Stimulated activated CD4-positive, alpha-beta T cell treated with anti-CD3 and anti-CD28 coated beads, Interleukin-1b, Interleukin-23, amount 100 ng/mL, for 4 hours (primary cell): ENCODE data around the gene CUL9.

Experiments
- DNase-seq, 2 donors: peaks; one replicate each; pipeline ENCODE4 v3.0.0-alpha.2; 2020; ENCODE audit warnings: low read depth in 2 of 2

CUL9 gene

DNA sequence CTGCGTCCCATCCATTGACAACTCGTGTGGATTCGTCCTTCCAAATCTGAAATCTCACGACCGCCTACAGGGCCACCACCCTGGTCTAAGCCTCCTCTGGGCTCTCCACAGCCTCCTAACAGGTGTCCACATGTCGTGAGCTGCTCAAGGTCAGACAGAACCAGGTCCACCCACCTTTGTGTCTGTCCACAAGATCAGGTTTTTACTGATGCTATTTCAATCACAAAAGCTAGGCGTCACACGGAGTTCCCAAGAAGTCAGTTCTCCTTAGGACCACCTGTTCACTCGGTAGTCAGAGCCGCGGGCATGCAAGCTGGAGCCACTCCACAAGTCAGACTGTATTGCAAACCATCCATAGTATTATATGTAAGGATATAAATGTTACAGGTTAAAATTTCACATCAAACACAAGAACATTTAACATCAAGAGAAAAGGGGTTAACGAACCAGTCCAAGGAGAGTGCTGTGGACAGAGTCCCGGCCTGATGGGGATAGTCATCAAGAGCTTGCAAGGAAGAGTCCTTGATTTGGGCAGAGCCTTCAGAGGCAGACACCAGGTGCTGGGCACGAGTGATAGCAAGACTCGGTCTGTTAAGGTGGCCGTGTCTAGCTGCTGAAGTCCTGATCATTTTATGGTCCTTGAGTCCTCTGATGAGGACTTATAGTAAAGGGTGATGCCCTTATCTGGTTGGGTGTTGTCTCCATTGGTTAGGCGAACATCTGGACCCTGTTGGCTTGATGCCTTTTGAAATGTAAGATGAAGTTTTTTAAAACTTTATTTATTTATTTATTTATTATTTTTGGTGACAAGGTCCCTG, 48.0 kb downstream of the CUL9 start:
- no peak for DNase-seq

DNA sequence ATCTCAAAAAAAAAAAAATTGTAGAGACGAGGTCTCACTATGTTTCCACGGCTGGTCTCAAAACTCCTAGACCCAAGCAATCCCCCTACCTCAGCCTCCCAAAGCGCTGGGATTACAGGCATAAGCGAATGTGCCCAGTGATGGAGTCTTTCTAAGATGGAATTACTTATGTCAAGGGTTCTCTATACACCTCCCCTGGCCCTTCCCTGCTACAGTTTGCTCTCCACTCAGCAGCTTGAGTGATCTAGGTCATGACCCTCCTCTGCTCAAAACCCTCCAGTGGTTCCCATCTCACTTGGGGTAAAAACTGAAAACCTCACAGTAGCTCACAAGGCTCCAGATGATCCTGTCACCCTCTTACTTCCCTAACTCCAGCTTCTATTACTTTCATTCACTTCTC, 49.1 kb downstream of the CUL9 start:
- DNase-seq: no peak

DNA sequence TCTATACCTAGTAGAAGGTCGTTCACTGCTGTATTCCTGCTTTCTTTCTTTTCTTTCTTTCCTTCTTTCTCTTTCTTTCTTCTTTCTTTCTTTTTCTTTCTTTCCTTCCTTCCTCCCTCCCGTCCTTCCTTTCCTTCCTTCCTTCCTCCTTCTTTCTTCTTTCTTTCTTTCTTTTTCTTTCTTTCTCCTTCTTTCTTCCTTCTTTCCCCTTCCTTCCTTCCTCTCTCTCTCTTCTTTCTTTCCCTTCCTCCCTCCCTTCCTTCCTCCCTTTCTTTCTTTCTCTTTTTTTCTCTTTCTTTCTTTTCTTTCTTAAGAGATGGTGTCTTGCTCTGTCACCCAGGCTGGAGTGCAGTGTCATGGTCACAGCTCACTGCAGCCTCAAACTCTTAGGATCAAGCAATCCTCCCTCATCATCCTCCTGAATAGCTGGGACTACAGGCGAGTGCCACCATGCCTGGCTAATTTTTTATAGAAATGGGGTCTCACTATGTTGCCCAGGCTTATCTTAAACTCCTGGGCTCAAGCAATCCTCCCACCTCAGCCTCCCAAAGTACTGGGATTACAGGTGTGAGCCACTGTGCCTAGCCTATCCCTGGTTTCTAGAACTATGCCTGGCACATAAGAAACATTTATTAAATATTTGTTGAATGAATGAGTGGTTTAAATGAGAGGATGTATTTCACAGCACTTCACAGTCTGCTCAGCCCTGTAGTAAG, 49.9 kb downstream of the CUL9 start:
- DNase-seq: no peak

DNA sequence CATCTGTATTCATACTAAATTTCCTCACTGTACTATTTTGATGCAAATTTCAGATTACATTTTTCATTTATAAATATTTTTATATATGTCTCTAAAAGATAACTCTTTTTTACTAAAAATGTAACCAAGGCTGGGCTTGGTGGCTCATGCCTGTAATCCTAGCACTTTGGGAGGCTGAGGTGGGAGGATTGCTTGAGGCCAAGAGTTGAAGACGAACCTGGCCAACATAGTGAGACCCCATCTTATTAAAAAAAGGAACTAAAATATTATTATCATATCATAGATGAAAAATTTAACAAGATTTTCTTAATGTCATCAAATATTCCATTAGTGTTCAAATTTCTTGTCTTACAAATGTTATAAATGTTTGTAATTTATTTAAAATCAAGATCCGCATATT, 53.8 kb downstream of the CUL9 start:
- DNase-seq: no peak

DNA sequence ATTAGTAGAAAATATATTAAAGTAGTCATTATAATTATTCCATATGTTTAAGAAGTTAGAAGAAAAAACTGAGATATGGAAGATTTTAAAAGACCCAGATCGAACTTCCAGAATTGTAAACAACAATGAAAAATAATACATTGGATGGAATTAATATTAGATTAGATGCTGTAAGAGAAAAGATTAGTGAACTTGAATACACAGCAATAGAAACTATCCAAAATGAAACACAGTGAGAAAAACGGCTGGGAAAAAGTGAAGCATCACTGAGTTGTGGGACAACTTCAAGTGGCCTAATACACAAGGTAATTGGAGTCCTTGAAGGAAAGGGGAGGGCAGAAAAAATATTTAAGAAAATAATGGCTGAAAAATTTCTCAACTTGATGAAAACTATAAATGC, 57.1 kb downstream of the CUL9 start:
- DNase-seq: no peak

DNA sequence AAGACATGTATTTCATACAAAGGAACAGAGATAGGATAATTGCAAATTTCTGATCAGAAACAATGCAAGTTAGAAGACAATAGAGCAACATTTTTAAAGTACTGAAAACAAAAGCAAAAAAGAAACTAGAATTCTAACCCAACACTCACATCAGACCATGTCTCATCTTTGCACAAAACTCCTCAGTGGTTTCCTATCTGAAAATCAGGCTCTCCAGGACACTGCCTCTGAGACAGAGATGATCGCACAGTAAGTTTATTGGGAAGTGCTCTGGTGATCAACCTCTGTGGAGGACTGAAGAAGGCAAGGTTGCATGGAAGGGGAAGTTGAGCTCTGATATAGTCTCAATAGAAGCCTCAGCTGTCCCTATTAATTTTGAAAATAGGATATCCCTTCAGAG, 59.0 kb downstream of the CUL9 start:
- DNase-seq: no peak

DNA sequence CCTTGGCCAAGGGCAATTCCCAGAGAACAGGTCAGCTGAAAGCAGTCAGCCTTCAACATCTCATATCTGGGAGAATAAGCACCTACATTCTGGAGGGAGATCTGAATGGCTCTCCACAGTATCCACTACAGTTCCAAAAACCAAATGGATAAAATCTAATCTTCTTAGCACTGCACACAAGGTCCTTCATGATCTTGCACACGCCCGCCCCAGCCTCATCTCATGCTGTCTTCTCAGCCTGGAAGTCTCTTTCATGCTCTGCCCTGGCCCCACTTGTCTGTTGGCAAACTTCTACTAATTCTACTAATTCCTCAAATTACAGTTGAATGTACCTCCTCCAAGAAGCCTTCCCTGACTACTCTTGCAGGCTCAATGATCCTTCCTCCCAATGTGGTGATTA, 59.5 kb downstream of the CUL9 start:
- no peak for DNase-seq

DNA sequence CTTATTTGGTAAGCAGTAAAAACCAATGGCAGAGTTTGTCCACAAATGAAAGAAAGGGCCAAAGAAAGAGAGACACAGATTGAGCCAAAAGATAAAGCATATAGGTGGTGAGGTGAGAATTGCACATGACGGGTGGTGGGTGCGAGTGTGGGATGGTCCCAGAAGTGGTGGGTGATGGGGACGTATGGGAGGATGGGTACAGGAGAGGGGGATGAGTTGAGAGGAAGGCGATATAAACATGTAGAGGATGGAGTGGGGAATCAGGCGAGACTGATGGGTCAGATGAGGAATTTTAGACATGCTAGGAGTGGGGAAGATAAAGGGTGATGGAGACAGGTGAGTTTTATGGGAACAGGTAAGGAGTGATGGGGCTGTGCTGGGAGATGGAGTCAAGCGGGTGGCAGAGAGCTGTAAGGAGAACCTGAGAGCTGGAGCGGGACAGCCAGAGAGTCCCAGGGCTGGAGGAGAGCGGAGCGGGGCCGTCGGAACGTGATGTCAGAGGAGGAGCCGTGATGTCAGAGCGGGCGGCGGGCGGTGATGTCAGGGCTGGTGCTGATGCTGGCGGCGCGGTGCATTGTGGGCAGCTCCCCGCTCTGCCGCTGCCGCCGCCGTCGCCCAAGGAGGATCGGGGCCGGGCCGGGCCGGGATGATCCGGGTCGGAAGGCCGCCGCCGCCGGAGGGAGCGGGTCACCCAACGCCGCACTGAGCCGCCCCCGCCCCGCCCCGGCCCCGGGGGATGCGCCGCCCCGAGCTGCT, 61.1 kb downstream of the CUL9 start, which contains the start of gene TTBK1:
TTBK1 (plus strand) TSS at position 574 of the 756 bp plus-strand sequence. CDS start 3,180 bp downstream, outside the sequence.
- peak in 1 of 2 donors; percentile 22 for DNase-seq

DNA sequence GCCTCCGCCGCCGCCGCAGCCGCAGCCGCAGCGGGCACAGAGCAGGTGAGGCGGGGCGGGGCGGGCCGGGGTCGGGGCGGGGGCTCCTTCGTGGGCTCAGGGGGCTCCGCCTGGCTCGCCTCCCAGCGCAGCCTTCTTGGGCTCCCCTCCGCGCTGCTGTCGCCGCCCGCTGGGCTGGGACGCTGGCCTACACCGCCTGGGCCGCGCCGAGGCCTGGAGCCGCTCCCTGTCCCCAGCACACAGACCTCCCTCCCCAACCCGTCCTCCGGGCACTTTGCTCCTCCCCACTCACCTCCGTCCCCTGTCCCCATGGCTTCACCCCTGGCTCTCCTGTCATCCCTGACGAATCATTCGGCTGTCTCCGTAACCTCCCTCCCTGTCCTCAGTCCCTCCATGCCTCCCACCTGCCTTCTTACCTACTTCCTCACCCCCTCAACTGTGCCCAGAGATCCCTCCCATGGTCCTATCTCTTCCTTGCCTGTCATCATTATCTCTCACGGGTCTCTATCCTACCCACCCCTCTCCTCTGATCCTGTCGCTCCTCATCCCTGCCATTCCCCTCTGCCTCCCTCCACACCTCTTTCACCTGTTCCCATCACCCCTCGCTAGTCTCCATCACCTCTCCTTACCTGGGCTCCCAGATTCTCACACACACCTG, 61.8 kb downstream of the CUL9 start:
- DNase-seq: no peak

DNA sequence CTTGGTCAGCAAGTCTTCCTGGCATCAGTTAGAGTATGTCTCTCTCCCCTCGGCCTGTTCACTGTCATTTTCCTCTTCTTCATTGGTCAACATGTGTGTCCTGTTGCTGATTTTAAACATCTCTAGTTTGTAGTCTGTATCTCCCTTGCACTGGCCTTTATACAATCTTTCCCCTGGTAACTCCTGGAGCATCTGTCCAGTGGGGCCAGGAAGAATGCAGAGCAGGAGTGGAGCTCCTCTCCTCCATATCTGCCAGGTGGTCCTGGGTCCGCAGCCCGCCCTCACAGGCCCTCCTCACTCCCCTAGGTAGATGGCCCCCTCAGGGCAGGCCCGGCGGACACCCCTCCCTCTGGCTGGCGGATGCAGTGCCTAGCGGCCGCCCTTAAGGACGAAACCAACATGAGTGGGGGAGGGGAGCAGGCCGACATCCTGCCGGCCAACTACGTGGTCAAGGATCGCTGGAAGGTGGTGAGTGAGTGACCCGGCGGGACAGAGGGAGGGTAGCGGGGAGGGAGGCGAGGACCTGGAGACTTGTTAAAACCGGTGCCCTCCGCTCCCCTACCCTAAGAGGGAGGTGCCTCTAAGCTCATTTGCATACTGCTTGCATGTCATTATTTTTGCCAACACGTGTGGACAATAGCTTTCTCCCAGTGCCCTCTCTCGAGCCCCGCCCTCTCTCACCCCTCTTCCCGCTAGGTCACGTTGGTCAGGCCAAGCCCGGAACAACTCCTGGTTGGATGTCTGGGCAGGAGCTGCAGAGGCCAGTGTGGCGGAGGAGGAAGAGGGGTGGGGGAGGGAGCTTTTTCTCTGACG, 64.5 kb downstream of the CUL9 start:
- no peak for DNase-seq

DNA sequence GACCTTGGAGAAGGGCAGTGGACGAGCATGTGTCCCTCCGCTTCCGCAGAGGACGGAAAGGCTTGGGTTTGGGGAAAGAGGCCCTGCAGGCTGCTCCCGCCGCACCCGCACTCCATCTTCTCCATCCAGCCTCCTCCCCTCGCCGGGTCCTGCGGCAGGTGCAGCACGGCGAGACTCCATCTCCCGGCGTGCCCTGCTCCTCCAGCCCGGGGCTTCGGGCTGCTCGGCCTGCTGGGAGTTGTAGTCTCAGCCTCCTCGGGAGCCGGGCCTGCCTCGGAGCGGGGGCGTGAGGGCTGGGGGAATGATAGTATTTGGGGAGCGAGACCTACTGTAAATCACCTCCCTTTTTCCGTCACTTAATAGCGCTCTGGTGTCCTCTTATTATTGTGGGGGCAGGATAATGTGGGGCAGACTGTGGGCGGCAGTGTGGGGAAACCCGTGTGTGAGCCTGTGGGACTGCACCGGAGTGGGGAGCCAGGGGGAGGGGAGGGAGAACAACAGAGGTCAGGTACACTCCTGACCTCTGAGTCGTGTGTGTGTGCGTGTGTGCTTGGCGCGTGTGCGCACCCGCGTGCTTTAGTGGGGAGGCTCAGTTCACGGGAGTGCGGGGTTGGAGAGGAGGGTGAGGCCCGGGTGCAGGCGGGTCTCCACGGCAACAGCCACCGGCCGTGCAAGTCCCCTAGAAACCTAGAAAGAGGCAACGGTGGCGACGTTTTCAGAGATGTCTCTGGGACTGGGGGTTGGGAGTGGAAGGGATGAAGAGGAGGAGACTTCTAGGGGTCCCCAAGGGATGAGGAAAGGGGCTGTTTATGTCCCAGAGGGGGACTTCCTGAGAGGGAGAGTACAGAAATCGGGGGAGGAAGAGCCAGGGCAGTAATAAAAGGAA, 65.4 kb downstream of the CUL9 start:
- DNase-seq: peak; percentile 72 to 76

DNA sequence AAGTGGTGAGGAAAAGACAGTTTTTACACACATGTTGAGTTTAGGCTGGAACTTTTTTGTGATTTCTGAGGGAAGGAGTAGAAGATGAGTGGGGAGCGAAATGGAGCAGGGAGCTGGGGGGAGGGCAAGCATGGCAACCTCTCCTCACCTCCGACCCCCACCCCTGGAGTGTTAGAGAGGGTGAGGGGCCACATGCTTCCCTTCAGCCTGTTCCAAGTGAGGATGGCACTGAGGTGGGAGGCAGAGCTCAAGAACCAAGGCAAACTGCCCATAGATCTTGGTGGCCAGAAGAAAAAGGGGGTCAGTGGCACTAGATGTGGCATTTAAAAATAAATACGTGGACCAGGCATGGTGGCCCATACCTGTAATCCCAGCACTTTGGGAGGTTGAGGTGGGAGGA, 66.1 kb downstream of the CUL9 start:
- no peak for DNase-seq

DNA sequence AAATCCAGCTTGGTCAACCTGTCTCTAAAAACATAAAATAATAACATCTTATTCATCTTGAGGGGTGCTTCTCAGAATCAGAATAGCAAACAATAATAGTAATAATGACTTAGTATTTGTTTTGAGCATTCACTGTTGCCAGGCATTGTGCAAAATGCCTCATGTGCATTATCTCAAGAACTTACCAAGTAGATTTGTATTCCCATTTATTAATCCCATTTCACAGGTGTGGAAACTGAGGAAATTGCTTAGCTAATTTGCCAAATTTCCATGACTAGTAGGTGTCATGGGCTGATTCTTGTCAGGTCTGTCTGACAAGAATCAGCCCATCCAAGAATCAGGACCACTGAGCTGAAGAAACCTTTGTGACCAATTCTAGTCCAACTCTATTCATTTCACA, 66.8 kb downstream of the CUL9 start:
- DNase-seq: no peak

DNA sequence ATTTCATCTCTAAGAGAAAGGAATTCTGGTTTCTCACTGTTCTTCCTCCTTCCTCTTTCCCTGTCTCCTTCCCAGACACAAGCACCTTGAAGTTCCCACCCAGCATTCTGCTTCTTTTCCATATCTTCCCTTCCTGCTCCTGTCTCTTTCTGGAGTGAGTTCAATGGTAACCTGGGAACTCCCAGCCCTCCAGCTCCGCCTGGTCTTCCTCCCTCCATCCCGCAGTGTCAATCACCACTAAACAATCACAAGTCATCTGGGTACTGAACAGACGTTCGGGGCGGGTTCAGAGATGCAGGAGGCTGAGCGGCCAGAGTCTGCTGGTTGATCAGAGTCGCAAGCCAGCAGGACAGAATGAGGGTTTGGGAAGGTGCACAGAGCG, 69.0 kb downstream of the CUL9 start:
- no peak for DNase-seq

DNA sequence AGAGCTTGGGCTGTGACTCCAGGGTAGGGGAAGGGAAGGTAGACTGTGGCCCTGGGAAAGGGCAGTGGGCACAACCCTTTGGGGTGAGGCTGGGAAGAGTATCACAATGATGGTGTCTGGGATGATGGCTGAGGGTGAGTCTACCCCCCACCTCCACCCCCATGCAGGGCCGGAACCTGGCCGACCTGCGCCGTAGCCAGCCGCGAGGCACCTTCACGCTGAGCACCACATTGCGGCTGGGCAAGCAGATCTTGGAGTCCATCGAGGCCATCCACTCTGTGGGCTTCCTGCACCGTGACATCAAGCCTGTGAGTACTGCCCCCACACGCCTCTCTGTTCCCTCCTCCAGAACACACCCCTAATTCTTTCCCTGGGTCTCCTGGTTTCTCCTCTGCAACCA, 71.4 kb downstream of the CUL9 start:
- no peak for DNase-seq

DNA sequence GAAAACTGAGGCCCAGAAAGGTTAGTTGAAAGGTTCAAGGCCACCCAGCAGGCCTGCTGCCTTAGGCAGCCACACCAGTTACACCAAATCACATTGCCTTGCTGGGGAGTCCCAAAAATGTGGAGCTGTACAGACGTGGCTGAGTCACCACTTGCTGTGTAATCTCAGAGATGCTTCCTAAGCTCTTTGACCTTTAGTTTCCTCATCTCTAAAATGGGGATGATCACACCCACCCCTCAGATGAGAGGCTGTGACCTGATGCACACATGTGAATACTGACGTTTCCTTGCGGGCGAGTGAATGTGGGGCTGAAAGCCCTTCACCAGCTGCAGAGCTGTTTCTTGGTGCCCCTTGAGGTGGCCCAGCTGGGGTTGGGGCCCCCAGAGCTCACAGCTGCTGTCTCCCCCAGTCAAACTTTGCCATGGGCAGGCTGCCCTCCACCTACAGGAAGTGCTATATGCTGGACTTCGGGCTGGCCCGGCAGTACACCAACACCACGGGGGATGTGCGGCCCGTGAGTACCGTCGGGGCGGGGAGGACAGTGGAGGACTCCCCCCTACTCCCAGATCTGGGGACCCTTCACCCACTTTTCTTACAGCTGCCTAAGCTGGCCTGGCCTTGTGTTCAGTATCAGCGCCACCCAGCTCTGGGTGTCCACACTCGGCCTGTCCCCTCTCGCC, 72.3 kb downstream of the CUL9 start:
- no peak for DNase-seq

DNA sequence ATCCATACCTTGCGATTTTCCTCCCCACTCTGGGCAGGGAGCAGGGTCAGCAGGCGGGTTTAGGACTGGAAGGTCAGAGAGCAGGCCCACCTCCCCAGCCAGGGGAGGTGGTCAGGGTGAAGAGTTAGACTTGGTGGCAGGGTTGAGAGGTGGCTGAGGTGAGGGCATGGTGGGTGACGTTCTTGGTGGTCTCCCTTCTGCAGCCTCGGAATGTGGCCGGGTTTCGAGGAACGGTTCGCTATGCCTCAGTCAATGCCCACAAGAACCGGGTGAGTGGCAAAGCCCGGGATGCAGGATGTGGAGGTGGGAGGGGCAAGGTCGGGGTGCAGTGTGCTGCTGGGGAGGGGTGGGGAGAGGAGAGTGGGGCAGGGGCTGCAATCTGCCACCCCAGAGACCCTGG, 72.8 kb downstream of the CUL9 start:
- no peak for DNase-seq

DNA sequence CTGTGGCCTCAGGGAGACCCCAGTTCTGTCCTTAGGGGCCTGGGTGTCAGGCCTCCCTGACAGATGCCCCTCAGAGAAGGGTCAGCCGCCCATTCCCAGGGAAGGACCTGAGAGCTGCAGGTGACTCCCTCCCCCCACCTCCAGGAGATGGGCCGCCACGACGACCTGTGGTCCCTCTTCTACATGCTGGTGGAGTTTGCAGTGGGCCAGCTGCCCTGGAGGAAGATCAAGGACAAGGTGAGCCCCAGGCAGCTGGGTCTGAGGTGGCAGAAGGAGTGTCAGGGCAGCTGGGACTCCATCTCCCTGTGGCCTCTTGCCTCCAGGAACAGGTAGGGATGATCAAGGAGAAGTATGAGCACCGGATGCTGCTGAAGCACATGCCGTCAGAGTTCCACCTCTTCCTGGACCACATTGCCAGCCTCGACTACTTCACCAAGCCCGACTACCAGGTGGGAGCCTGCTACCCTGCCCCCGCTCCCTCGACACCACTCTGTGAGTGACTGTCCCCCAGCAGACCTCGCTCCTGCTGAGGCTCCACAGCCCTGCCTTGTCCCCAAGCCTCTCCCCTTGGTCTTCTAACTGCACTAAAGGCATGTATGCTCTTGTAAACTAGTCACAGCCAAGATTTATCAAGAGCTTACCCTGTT, 73.5 kb downstream of the CUL9 start:
- no peak for DNase-seq
